Breast epithelium (tissue), 4 donors: ENCODE results near the gene AGAP1. TPM values are rescaled to one million over a fixed set of nuclear protein-coding genes. Genes with fewer than 3 reads are reported as not detected.

ENCODE experiments used
- DNase-seq, 2 donors: peaks; one replicate each; pipeline ENCODE4 v3.0.0-alpha.2; 2019; ENCODE audit warnings: low spot score in 2 of 2
- H3K27ac ChIP-seq, 2 donors: fragments of 200-600 bp; sonication (generic) in 1 of 2; one replicate each; pipeline ENCODE4 v1.5.1; 2016 to 2019; ENCODE audit warnings: mild to moderate bottlenecking in 1 of 2
- H3K27me3 ChIP-seq, 2 donors: fragments of 200-600 bp; sonication (generic) in 1 of 2; one replicate each; pipeline versions ENCODE4 v1.5.1 to v1.6.0; 2017 to 2019; ENCODE audit warnings: control low read depth in 1 of 2, mild to moderate bottlenecking in 1 of 2
- H3K36me3 ChIP-seq: fragments of 200-600 bp; one replicate; pipeline ENCODE4 v1.5.1; 2019
- H3K4me1 ChIP-seq, 2 donors: fragments of 200-600 bp; sonication (generic); one replicate each; pipeline ENCODE4 v1.5.1; 2016 to 2019; ENCODE audit warnings: control low read depth in 1 of 2
- H3K4me3 ChIP-seq, 3 donors: fragments of 200-600 bp; sonication (generic); 1 replicate in 2 of 3; 2 replicates in 1 of 3; pipeline ENCODE4 v1.5.1; 2016 to 2019; ENCODE audit warnings: mild to moderate bottlenecking in 3 of 3, moderate library complexity in 2 of 3
- H3K9me3 ChIP-seq, 2 donors: fragments of 200-600 bp; sonication (generic) in 1 of 2; one replicate each; pipeline ENCODE4 v1.5.1; 2016 to 2019; ENCODE audit warnings: control low read depth in 1 of 2
- CTCF ChIP-seq, 3 donors: fragments of 450-650 bp; IDR thresholded peaks; one replicate each; pipeline ENCODE4 v1.5.1; 2016 to 2017; ENCODE audit warnings: antibody characterized with exemption in 3 of 3, mild to moderate bottlenecking in 3 of 3, moderate library complexity in 3 of 3
- POLR2A ChIP-seq: fragments of 450-650 bp; IDR thresholded peaks from one replicate; pipeline ENCODE4 v1.6.1; 2016; ENCODE audit warnings: antibody characterized with exemption, mild to moderate bottlenecking, moderate library complexity
- POLR2AphosphoS5 ChIP-seq, 3 donors: sonication (generic); formaldehyde crosslinking; IDR thresholded peaks; one replicate each; pipeline ENCODE4 v1.6.1; 2017; ENCODE audit warnings: antibody characterized with exemption in 3 of 3
- intact Hi-C: fragments of 100-400 bp; cut with DNase I; formaldehyde crosslinking; loops from one replicate; pipeline ENCODE4 v1.15.1; 2023; ENCODE audit warnings: low total_unique reads
- total RNA-seq, 3 donors: library from RNA; depleted of rRNA; stranded (reverse); fragments of >200 nt; gene quantifications; one replicate each; pipeline ENCODE4 v1.1.0, GENCODE V29; 2016

The AGAP1 gene
- total RNA-seq, 3 donors from 2014 or later: 19.7 to 27.1 (median 25.9) TPM

DNA sequence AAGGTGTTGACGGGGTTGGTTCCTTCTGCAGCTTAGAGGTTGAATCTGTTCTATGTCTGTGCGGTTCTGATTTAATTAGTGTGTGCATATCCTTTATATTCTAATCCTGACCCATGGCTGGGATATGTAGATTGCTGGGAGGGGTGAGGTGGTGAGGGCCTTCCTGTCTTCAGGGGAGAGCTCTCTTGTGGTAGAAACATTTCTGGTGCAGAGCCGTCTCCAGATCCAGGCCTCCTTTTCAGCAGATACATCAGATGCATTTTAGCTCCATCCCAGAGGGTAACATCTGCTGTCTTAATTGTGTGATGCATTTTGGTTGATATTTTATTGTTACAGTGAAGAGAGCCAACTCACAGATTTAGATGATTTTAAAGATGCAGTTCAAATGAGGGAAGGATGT, 227.8 kb downstream of the AGAP1 start:
- no peaks in the 10 kb centered on the region for H3K9me3 ChIP-seq
- H3K4me1 ChIP-seq: no peaks in the 10 kb centered on the region
- no peaks in the 10 kb centered on the region for H3K27me3 ChIP-seq
- H3K4me3 ChIP-seq: no peak overlapping the region
- intact Hi-C loops: no loop called here
- no peaks in the 10 kb centered on the region for H3K36me3 ChIP-seq
- no peak for TF ChIP-seq CTCF (IDR thresholded peaks at IDR 0.05)
- TF ChIP-seq POLR2AphosphoS5 (IDR thresholded peaks at IDR 0.05): no peak
- no peak for TF ChIP-seq POLR2A
- no peak for DNase-seq
- no peak overlapping the region for H3K27ac ChIP-seq

- DNase-seq: no peak
Measured at GRCh38 chr2:235722869-235723268, 229.0 kb downstream of the AGAP1 start.

GRCh38 chr2:235723371-235723770, 229.5 kb downstream of the AGAP1 start:
- no peak for TF ChIP-seq POLR2AphosphoS5 (IDR thresholded peaks at IDR 0.05)
- no peak for TF ChIP-seq POLR2A
- TF ChIP-seq CTCF (IDR thresholded peaks at IDR 0.05): no peak
- Histone ChIP-seq H3K4me1 (no peaks in the 10 kb centered on the region), H3K4me3 (no peak overlapping the region), H3K27ac (no peak overlapping the region), H3K27me3 (no peaks in the 10 kb centered on the region), H3K9me3 (no peaks in the 10 kb centered on the region), H3K36me3 (no peaks in the 10 kb centered on the region)
- intact Hi-C loops: no loop called here
- no peak for DNase-seq

More at GRCh38 chr2:235722869-235723268, 229.0 kb downstream of the AGAP1 start:
- H3K4me3 ChIP-seq: no peak overlapping the region
- TF ChIP-seq POLR2A (no peak), CTCF (IDR thresholded peaks at IDR 0.05) (no peak), POLR2AphosphoS5 (IDR thresholded peaks at IDR 0.05) (no peak)
- H3K27ac ChIP-seq: no peak overlapping the region
- H3K9me3 ChIP-seq: no peaks in the 10 kb centered on the region
- no peaks in the 10 kb centered on the region for H3K36me3 ChIP-seq
- intact Hi-C loops: no loop called here
- H3K27me3 ChIP-seq: no peaks in the 10 kb centered on the region
- H3K4me1 ChIP-seq: no peaks in the 10 kb centered on the region

- Histone ChIP-seq H3K9me3 (no peaks in the 10 kb centered on the region), H3K27ac (peak overlapping the region; percentile 6 to 33), H3K4me1 (no peaks in the 10 kb centered on the region), H3K4me3 (peak overlapping the region in 1 of 3 donors; percentile 7), H3K27me3 (no peaks in the 10 kb centered on the region), H3K36me3 (no peaks in the 10 kb centered on the region)
- TF ChIP-seq POLR2A (no peak), CTCF (IDR thresholded peaks at IDR 0.05) (no peak), POLR2AphosphoS5 (IDR thresholded peaks at IDR 0.05) (no peak)
- no peak for DNase-seq
- intact Hi-C loops: no loop called here
Measured at GRCh38 chr2:235723811-235724465, 230.1 kb downstream of the AGAP1 start.

- Histone ChIP-seq H3K4me1 (no peaks in the 10 kb centered on the region), H3K9me3 (no peaks in the 10 kb centered on the region), H3K27ac (peak overlapping the region; percentile 6 to 33), H3K36me3 (no peaks in the 10 kb centered on the region), H3K27me3 (no peaks in the 10 kb centered on the region), H3K4me3 (peak overlapping the region in 2 of 3 donors; percentile 1 to 7)
- no peak for TF ChIP-seq CTCF (IDR thresholded peaks at IDR 0.05)
- no peak for TF ChIP-seq POLR2AphosphoS5 (IDR thresholded peaks at IDR 0.05)
- TF ChIP-seq POLR2A: no peak
- intact Hi-C loops: no loop called here
- DNase-seq: no peak
Measured at GRCh38 chr2:235725016-235725489, 231.2 kb downstream of the AGAP1 start.
